Raji (cell line): ENCODE measurements around the gene TXNRD2.

Source experiments
- POLR2A ChIP-seq: IDR thresholded peaks from 2 replicates; pipeline ENCODE4 v1.6.1; 2011; ENCODE audit warnings: low read depth, low read length, control low read depth; ENCODE audit not compliant: insufficient read depth

The TXNRD2 gene

GRCh38 chr22:19943082-19944026 lies 1.7 kb upstream of the TXNRD2 start:
- no peak for TF ChIP-seq POLR2A

- peak; percentile 34; the same call in 1 of the 2 replicates for TF ChIP-seq POLR2A
These were observed 801 bp upstream of the TXNRD2 start for GRCh38 chr22:19942157-19943081.

- no peak for TF ChIP-seq POLR2A
These were observed 868 bp downstream of the TXNRD2 start for GRCh38 chr22:19940536-19941364.

GRCh38 chr22:19937616-19938473 lies 3.8 kb downstream of the TXNRD2 start:
- TF ChIP-seq POLR2A, result no peak

GRCh38 chr22:19936513-19936912 lies 5.1 kb downstream of the TXNRD2 start:
- TF ChIP-seq POLR2A, result no peak

- no peak for TF ChIP-seq POLR2A
These were observed 8.0 kb downstream of the TXNRD2 start for GRCh38 chr22:19933341-19934241.

GRCh38 chr22:19932367-19933206 lies 9.0 kb downstream of the TXNRD2 start:
- TF ChIP-seq POLR2A, result no peak

GRCh38 chr22:19931514-19931913 lies 10.1 kb downstream of the TXNRD2 start:
- no peak for TF ChIP-seq POLR2A

- no peak for TF ChIP-seq POLR2A
These were observed 10.8 kb downstream of the TXNRD2 start for GRCh38 chr22:19930551-19931486.

GRCh38 chr22:19929586-19930550 lies 11.8 kb downstream of the TXNRD2 start:
- TF ChIP-seq POLR2A, result no peak
